SK-N-SH treated with all-trans-retinoic acid at 6 μM for 48 hours (cell line): ENCODE results near the gene RERE.

Experiments
- ATAC-seq: fragments of 200-7000 bp; cut with Tn5 transposase; 3 replicates; pipeline ENCODE4 v1.9.1; 2020; ENCODE audit warnings: mild to moderate bottlenecking, moderate library complexity
- ARNTL ChIP-seq: fragments of 450-650 bp; formaldehyde crosslinking; IDR thresholded peaks from 2 replicates; pipeline ENCODE4 v1.5.0; 2020; ENCODE audit warnings: low read depth, mild to moderate bottlenecking, moderate library complexity, borderline replicate concordance
- BACH2 ChIP-seq: fragments of 250-450 bp; sonication (Bioruptor Pico); IDR thresholded peaks from 2 replicates; pipeline ENCODE4 v1.9.0; 2021; ENCODE audit warnings: mild to moderate bottlenecking, borderline replicate concordance
- CSDC2 ChIP-seq: fragments of 250-450 bp; sonication (Bioruptor Pico); IDR thresholded peaks from 2 replicates; pipeline ENCODE4 v1.5.0; 2020; ENCODE audit warnings: mild to moderate bottlenecking, moderate library complexity
- CSRNP3 ChIP-seq: fragments of 250-450 bp; sonication (Bioruptor Pico); IDR thresholded peaks from 2 replicates; pipeline ENCODE4 v1.5.1; 2021; ENCODE audit warnings: mild to moderate bottlenecking, moderate library complexity
- ESRRG ChIP-seq: fragments of 250-450 bp; sonication (Bioruptor Pico); IDR thresholded peaks from 2 replicates; pipeline ENCODE4 v1.6.1; 2021; ENCODE audit warnings: mild to moderate bottlenecking
- GLIS3 ChIP-seq: fragments of 250-450 bp; sonication (Bioruptor Pico); IDR thresholded peaks from 2 replicates; pipeline ENCODE4 v1.5.0; 2020; ENCODE audit warnings: mild to moderate bottlenecking, moderate library complexity
- OSR1 ChIP-seq: fragments of 250-450 bp; sonication (Bioruptor Pico); IDR thresholded peaks from 2 replicates; pipeline ENCODE4 v1.8.0; 2022; ENCODE audit warnings: moderate library complexity, mild to moderate bottlenecking, inconsistent platforms
- PATZ1 ChIP-seq: fragments of 250-450 bp; sonication (Bioruptor Pico); IDR thresholded peaks from 2 replicates; pipeline ENCODE4 v1.8.0; 2020; ENCODE audit warnings: mild to moderate bottlenecking, moderate library complexity, borderline replicate concordance
- POU6F1 ChIP-seq: fragments of 250-450 bp; sonication (Bioruptor Pico); IDR thresholded peaks from 2 replicates; pipeline ENCODE4 v1.8.0; 2021; ENCODE audit warnings: low read depth, mild to moderate bottlenecking, moderate library complexity, borderline replicate concordance
- RARB ChIP-seq: fragments of 250-450 bp; sonication (Bioruptor Pico); IDR thresholded peaks from 2 replicates; pipeline ENCODE4 v1.8.0; 2021; ENCODE audit warnings: mild to moderate bottlenecking, moderate library complexity
- SNAI2 ChIP-seq: fragments of 250-450 bp; sonication (Bioruptor Pico); IDR thresholded peaks from 2 replicates; pipeline ENCODE4 v1.5.0; 2020; ENCODE audit warnings: mild to moderate bottlenecking, moderate library complexity
- TCF4 ChIP-seq: fragments of 250-450 bp; sonication (Bioruptor Pico); IDR thresholded peaks from 2 replicates; pipeline ENCODE4 v1.8.0; 2021; ENCODE audit warnings: mild to moderate bottlenecking, moderate library complexity, borderline replicate concordance
- TOX ChIP-seq: fragments of 250-450 bp; sonication (Bioruptor Pico); IDR thresholded peaks from 2 replicates; pipeline ENCODE4 v1.8.0; 2021; ENCODE audit warnings: mild to moderate bottlenecking, moderate library complexity, borderline replicate concordance
- TSHZ2 ChIP-seq: fragments of 250-450 bp; sonication (Bioruptor Pico); IDR thresholded peaks from 2 replicates; pipeline ENCODE4 v1.5.0; 2020; ENCODE audit warnings: mild to moderate bottlenecking, moderate library complexity
- ZC3H10 ChIP-seq: fragments of 250-450 bp; sonication (Bioruptor Pico); IDR thresholded peaks from 2 replicates; pipeline ENCODE4 v1.5.1; 2021; ENCODE audit warnings: mild to moderate bottlenecking, moderate library complexity
- ZFP3 ChIP-seq: fragments of 250-450 bp; sonication (Bioruptor Pico); IDR thresholded peaks from 2 replicates; pipeline ENCODE4 v1.5.0; 2020; ENCODE audit warnings: mild to moderate bottlenecking, moderate library complexity
- ZFP30 ChIP-seq: fragments of 450-650 bp; formaldehyde crosslinking; IDR thresholded peaks from 2 replicates; pipeline ENCODE4 v1.5.0; 2022; ENCODE audit warnings: mild to moderate bottlenecking, moderate library complexity
- ZNF565 ChIP-seq: fragments of 450-650 bp; formaldehyde crosslinking; conservative IDR thresholded peaks from 2 replicates; pipeline ENCODE4 v1.5.0; 2020; ENCODE audit warnings: low read depth, mild to moderate bottlenecking, moderate library complexity
- ZNF70 ChIP-seq: fragments of 450-650 bp; formaldehyde crosslinking; IDR thresholded peaks from 2 replicates; pipeline ENCODE4 v1.5.0; 2020; ENCODE audit warnings: mild to moderate bottlenecking, moderate library complexity
- ZNF8 ChIP-seq: fragments of 450-650 bp; formaldehyde crosslinking; IDR thresholded peaks from 2 replicates; pipeline ENCODE4 v1.5.0; 2020; ENCODE audit warnings: mild to moderate bottlenecking, moderate library complexity

RERE gene

GRCh38 chr1:8494681-8495080, 322.8 kb downstream of the RERE start:
- TF ChIP-seq BACH2 (CRISPR knock-in tag) (no peak), RARB (CRISPR knock-in tag) (no peak), TSHZ2 (CRISPR knock-in tag) (no peak), CSRNP3 (CRISPR knock-in tag) (no peak), ZNF565 (CRISPR knock-in tag) (no peak), TOX (CRISPR knock-in tag) (no peak), ZNF70 (CRISPR knock-in tag) (no peak), ZFP3 (CRISPR knock-in tag) (no peak), ZFP30 (no peak), SNAI2 (CRISPR knock-in tag) (no peak), GLIS3 (CRISPR knock-in tag) (no peak), POU6F1 (CRISPR knock-in tag) (no peak), ARNTL (CRISPR knock-in tag) (no peak), ZNF8 (CRISPR knock-in tag) (no peak), ZC3H10 (CRISPR knock-in tag) (no peak), CSDC2 (CRISPR knock-in tag) (no peak), OSR1 (no peak), PATZ1 (CRISPR knock-in tag) (no peak), ESRRG (CRISPR knock-in tag) (no peak)
- ATAC-seq, result no peak

GRCh38 chr1:8493916-8494540, 323.4 kb downstream of the RERE start:
- TF ChIP-seq CSDC2 (CRISPR knock-in tag) (no peak), ZNF565 (CRISPR knock-in tag) (no peak), PATZ1 (CRISPR knock-in tag) (no peak), ZFP30 (no peak), ZC3H10 (CRISPR knock-in tag) (no peak), BACH2 (CRISPR knock-in tag) (no peak), ZNF8 (CRISPR knock-in tag) (no peak), TCF4 (CRISPR knock-in tag) (no peak), TOX (CRISPR knock-in tag) (no peak), GLIS3 (CRISPR knock-in tag) (no peak), ZNF70 (CRISPR knock-in tag) (no peak), SNAI2 (CRISPR knock-in tag) (no peak), TSHZ2 (CRISPR knock-in tag) (no peak), ARNTL (CRISPR knock-in tag) (no peak), POU6F1 (CRISPR knock-in tag) (no peak), OSR1 (no peak)
- TF ChIP-seq, all 23 proteins: peak for 0
- no peak for ATAC-seq
